ENCODE results near the gene CHST3.

- TF ChIP-seq CTCF (optimal IDR thresholded peaks at IDR 0.05 in 1 of 3, IDR thresholded peaks at IDR 0.05 in 1 of 3, conservative IDR thresholded peaks at IDR 0.05 in 1 of 3; ENCODE audit: extremely low read depth in 1 of 3, insufficient read depth in 2 of 3, low read length in 3 of 3) (no peak), EZH2 (IDR thresholded peaks at IDR 0.05; ENCODE audit: low read length) (no peak)
Observed at GRCh38 chr10:72007246-72007892, 43.2 kb downstream of the CHST3 start.

All from keratinocyte (primary cell).